ENCODE results near the gene IPCEF1.
"Not testable (repeated sequence)": the region's sequence is repeated elsewhere in the genome, so short reads cannot be mapped to it uniquely, and the experiment has no call there.

IPCEF1 gene

DNA sequence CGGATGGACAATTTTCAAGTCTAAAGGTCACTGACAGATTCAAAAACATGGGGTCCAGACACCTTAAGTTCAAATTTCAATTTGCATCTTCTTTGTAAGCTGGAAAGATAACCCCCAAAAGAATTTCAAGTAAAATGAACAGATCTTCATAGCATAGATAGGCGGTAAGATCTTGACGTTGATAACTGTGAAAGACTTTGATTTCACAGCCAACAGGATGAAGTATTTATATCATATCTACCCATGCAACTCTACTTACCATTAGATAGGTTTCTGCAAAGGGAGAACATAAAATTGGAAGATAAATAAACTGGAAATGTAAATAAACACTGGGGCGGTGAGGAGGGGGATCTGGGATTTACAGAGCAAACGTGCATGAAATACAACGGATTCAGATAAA lies 137.8 kb downstream of the IPCEF1 start:
- Histone ChIP-seq H3K36me3 (ENCODE audit: control insufficient read depth in 5 of 5, insufficient read depth in 5 of 5, low read length in 5 of 5) (no peaks in the 10 kb centered on the region), H3K27me3 (ENCODE audit: control insufficient read depth in 5 of 5, insufficient read depth in 4 of 5, low read length in 5 of 5) (no peaks in the 10 kb centered on the region)

DNA sequence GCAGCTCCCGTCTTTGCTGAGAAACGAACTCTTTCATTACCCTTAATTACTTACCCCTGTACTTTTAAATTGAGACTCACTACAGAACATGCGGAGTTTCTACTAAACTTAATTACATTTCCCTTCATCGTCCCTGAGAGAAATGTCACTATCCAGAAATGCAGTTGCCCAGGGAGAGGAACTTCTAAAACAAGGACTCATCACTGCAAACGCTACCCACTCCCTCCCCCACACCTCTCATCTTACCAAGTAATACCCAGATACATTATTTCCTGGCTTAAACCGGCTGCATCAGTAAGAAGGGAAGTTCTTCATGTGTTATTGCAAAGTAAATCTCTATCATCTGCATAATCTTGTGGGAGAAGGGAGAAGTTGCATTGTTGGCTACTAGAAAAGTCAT lies 138.3 kb downstream of the IPCEF1 start:
- Histone ChIP-seq H3K9ac (ENCODE audit: low read length in 5 of 5) (no peak overlapping the region), H3K9me3 (ENCODE audit: control insufficient read depth in 5 of 5, low read length in 5 of 5) (no peaks in the 10 kb centered on the region), H3K27me3 (ENCODE audit: control insufficient read depth in 5 of 5, insufficient read depth in 4 of 5, low read length in 5 of 5) (no peaks in the 10 kb centered on the region), H3K4me1 (ENCODE audit: control insufficient read depth in 5 of 5, insufficient read depth in 5 of 5, low read length in 5 of 5) (no peaks in the 10 kb centered on the region), H3K36me3 (ENCODE audit: control insufficient read depth in 5 of 5, insufficient read depth in 5 of 5, low read length in 5 of 5) (no peaks in the 10 kb centered on the region), H3K4me3 (ENCODE audit: low read depth in 1 of 5, low read length in 5 of 5) (no peak overlapping the region), H3K27ac (ENCODE audit: low read depth, low read length) (no peak overlapping the region)

More for the DNA sequence above, 137.8 kb downstream of the IPCEF1 start:
- Histone ChIP-seq H3K27ac (ENCODE audit: low read depth, low read length) (no peak overlapping the region), H3K4me1 (ENCODE audit: control insufficient read depth in 5 of 5, insufficient read depth in 5 of 5, low read length in 5 of 5) (no peaks in the 10 kb centered on the region), H3K4me3 (ENCODE audit: low read depth in 1 of 5, low read length in 5 of 5) (no peak overlapping the region), H3K9ac (ENCODE audit: low read length in 5 of 5) (no peak overlapping the region), H3K9me3 (ENCODE audit: control insufficient read depth in 5 of 5, low read length in 5 of 5) (no peaks in the 10 kb centered on the region)

DNA sequence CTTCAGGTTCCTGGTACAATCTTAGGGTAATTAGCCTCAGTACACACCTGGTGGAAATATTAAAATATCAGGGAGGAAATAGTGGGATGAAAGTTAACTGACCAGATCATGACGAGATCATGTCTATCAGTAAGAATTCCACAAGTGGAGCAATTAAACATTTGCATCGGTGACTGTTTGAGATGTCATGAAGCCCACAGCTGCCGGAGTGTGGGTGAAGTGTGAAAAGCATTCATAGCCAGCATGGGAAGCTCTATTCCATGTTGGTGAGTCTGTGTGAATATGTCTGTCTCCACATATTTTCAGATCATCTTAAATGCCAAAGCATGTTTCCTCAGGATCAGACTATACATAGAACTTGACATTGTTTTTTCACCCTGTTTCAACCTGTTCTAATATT lies 142.8 kb downstream of the IPCEF1 start:
- Histone ChIP-seq H3K4me1 (ENCODE audit: control insufficient read depth in 5 of 5, insufficient read depth in 5 of 5, low read length in 5 of 5) (no peaks in the 10 kb centered on the region), H3K36me3 (ENCODE audit: control insufficient read depth in 5 of 5, insufficient read depth in 5 of 5, low read length in 5 of 5) (no peaks in the 10 kb centered on the region), H3K9ac (ENCODE audit: low read length in 5 of 5) (no peak overlapping the region), H3K27me3 (ENCODE audit: control insufficient read depth in 5 of 5, insufficient read depth in 4 of 5, low read length in 5 of 5) (no peaks in the 10 kb centered on the region), H3K9me3 (ENCODE audit: control insufficient read depth in 5 of 5, low read length in 5 of 5) (no peaks in the 10 kb centered on the region), H3K4me3 (ENCODE audit: low read depth in 1 of 5, low read length in 5 of 5) (no peak overlapping the region), H3K27ac (ENCODE audit: low read depth, low read length) (no peak overlapping the region)

DNA sequence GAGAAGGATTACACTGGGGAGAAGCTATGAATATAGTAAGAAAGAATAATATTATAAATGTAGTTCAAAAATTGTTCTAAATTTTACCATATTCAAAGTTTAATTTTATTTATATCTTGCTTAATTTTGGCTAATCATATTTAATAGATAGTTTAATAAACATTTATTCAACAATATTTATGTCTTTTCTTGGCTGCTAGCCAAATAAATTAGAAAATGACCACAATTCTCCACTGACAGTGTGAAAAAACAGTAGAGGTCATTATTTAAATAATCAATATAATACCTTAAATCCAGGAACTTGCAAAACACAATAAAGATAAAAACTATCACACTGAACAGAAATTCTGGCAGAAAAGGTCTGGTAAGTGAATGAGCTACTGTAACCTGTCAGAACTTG lies 145.9 kb downstream of the IPCEF1 start:
- Histone ChIP-seq H3K9ac (ENCODE audit: low read length in 5 of 5) (no peak overlapping the region), H3K27ac (ENCODE audit: low read depth, low read length) (no peak overlapping the region), H3K27me3 (ENCODE audit: control insufficient read depth in 5 of 5, insufficient read depth in 4 of 5, low read length in 5 of 5) (no peaks in the 10 kb centered on the region), H3K4me1 (ENCODE audit: control insufficient read depth in 5 of 5, insufficient read depth in 5 of 5, low read length in 5 of 5) (no peaks in the 10 kb centered on the region), H3K36me3 (ENCODE audit: control insufficient read depth in 5 of 5, insufficient read depth in 5 of 5, low read length in 5 of 5) (no peaks in the 10 kb centered on the region), H3K4me3 (ENCODE audit: low read depth in 1 of 5, low read length in 5 of 5) (no peak overlapping the region), H3K9me3 (ENCODE audit: control insufficient read depth in 5 of 5, low read length in 5 of 5) (no peaks in the 10 kb centered on the region)

DNA sequence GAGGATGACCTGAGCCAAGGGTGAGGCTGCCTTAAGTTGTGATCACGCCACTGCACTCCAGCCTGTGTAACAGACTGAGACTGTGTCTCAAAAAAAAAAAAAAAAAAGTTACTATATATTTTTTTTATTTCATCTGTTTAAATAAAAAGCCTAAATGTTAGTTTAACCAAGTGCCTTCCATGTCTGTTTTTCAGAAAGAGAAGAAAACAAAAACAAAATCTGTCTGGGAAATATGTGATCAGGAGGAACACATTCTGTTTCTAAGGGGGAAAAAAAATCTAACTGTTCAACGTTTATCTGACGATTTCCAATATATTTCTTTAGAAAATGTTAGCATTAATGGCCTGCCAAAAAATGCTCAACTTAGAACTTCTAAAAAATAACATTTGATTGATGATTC lies 147.0 kb downstream of the IPCEF1 start:
- H3K27me3 ChIP-seq (ENCODE audit: control insufficient read depth in 5 of 5, insufficient read depth in 4 of 5, low read length in 5 of 5) = no peaks in the 10 kb centered on the region
- no peaks in the 10 kb centered on the region for H3K9me3 ChIP-seq (ENCODE audit: control insufficient read depth in 5 of 5, low read length in 5 of 5)
- no peak overlapping the region for H3K27ac ChIP-seq (ENCODE audit: low read depth, low read length)
- no peaks in the 10 kb centered on the region for H3K4me1 ChIP-seq (ENCODE audit: control insufficient read depth in 5 of 5, insufficient read depth in 5 of 5, low read length in 5 of 5)
- H3K4me3 ChIP-seq (ENCODE audit: low read depth in 1 of 5, low read length in 5 of 5) = no peak overlapping the region
- H3K36me3 ChIP-seq (ENCODE audit: control insufficient read depth in 5 of 5, insufficient read depth in 5 of 5, low read length in 5 of 5) = no peaks in the 10 kb centered on the region
- H3K9ac ChIP-seq (ENCODE audit: low read length in 5 of 5) = no peak overlapping the region

DNA sequence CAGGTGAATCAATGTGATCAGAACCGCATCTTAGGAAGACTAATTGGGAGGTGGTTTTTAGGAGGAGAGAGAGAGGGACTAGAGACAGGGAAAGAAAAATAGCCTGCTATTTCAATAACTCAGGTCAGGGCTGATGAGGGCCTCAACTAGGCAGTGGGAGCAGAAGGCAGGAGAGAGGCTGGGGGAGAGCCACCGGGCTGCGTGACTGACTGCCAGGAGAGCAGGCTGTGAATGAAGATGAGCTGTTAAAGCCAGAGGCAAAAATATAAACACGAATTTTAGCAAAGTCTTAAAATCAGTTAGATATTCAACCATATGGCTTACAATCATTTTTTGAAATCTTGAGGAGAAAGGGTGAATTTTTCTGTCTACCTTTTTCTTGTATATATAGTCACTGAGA lies 149.6 kb downstream of the IPCEF1 start:
- Histone ChIP-seq H3K4me1 (ENCODE audit: control insufficient read depth in 5 of 5, insufficient read depth in 5 of 5, low read length in 5 of 5) (peaks cover 0 to 3% (median 0%) of the 10 kb centered on the region in 5 donors), H3K9ac (ENCODE audit: low read length in 5 of 5) (no peak overlapping the region), H3K27ac (ENCODE audit: low read depth, low read length) (no peak overlapping the region), H3K4me3 (ENCODE audit: low read depth in 1 of 5, low read length in 5 of 5) (no peak overlapping the region), H3K27me3 (ENCODE audit: control insufficient read depth in 5 of 5, insufficient read depth in 4 of 5, low read length in 5 of 5) (no peaks in the 10 kb centered on the region), H3K9me3 (ENCODE audit: control insufficient read depth in 5 of 5, low read length in 5 of 5) (no peaks in the 10 kb centered on the region), H3K36me3 (ENCODE audit: control insufficient read depth in 5 of 5, insufficient read depth in 5 of 5, low read length in 5 of 5) (no peaks in the 10 kb centered on the region)

DNA sequence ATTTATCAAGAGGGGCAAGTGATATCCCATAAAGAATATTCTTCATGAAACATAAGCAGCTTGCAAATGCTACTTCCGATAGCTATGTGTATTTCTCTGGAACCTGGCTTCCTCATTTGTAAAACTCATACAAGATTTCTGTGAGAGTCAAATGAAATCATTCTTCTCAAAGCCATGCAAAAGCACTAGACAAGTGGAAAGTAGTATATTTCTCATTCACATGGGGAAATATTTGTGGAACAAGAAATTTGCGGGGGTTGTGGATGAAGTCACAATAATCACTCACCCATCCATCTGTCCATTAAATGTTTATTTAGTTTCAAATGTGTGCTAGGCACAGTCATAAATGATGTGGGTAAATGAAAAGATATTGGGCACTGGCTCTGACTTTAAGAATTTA lies 150.5 kb downstream of the IPCEF1 start:
- no peak overlapping the region for H3K9ac ChIP-seq (ENCODE audit: low read length in 5 of 5)
- no peaks in the 10 kb centered on the region for H3K9me3 ChIP-seq (ENCODE audit: control insufficient read depth in 5 of 5, low read length in 5 of 5)
- no peaks in the 10 kb centered on the region for H3K27me3 ChIP-seq (ENCODE audit: control insufficient read depth in 5 of 5, insufficient read depth in 4 of 5, low read length in 5 of 5)
- peaks cover 0 to 3% (median 0%) of the 10 kb centered on the region in 5 donors for H3K4me1 ChIP-seq (ENCODE audit: control insufficient read depth in 5 of 5, insufficient read depth in 5 of 5, low read length in 5 of 5)
- H3K27ac ChIP-seq (ENCODE audit: low read depth, low read length) = no peak overlapping the region
- H3K36me3 ChIP-seq (ENCODE audit: control insufficient read depth in 5 of 5, insufficient read depth in 5 of 5, low read length in 5 of 5) = no peaks in the 10 kb centered on the region
- no peak overlapping the region for H3K4me3 ChIP-seq (ENCODE audit: low read depth in 1 of 5, low read length in 5 of 5)

DNA sequence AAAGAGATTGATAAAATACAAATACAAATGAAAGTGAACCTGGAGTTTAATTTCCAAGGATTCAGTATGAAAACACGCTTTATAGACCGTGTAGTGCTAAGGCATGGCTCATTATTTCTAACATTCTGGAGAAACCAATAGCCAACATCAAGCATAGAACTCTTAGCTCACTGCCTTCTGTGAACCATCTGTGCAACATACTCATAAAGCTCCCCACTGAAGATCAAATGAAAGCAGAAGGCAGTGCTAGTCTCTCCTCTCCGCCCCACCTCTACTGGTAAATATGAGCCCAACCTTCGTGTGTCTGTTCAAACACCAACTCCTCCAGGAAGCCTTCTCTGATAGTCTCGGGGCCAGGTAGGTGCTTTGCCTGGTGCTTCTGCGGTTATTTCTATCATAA lies 153.6 kb downstream of the IPCEF1 start:
- H3K36me3 ChIP-seq (ENCODE audit: control insufficient read depth in 5 of 5, insufficient read depth in 5 of 5, low read length in 5 of 5) = no peaks in the 10 kb centered on the region
- peaks cover 0 to 3% (median 0%) of the 10 kb centered on the region in 5 donors for H3K4me1 ChIP-seq (ENCODE audit: control insufficient read depth in 5 of 5, insufficient read depth in 5 of 5, low read length in 5 of 5)
- no peaks in the 10 kb centered on the region for H3K27me3 ChIP-seq (ENCODE audit: control insufficient read depth in 5 of 5, insufficient read depth in 4 of 5, low read length in 5 of 5)
- H3K4me3 ChIP-seq (ENCODE audit: low read depth in 1 of 5, low read length in 5 of 5) = no peak overlapping the region
- H3K27ac ChIP-seq (ENCODE audit: low read depth, low read length) = no peak overlapping the region
- H3K9ac ChIP-seq (ENCODE audit: low read length in 5 of 5) = no peak overlapping the region
- no peaks in the 10 kb centered on the region for H3K9me3 ChIP-seq (ENCODE audit: control insufficient read depth in 5 of 5, low read length in 5 of 5)

DNA sequence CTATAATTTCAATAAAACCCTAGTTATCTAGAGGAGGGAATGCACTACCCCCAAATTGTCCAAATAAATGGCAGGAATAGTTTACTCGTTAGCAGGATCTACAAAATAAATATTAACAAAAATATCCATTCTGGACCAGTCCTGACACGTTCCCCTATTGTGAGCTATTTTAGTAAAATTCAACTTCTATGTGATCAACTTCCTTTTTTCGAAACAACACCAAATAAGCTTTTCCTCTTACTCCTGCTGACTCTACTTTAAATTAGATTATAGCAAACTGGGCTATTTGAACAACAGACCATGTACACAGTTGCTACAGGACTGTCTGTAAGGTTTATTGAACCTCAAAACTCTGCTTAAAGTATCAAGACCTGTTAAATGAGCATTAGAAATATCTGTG lies 154.3 kb downstream of the IPCEF1 start:
- Histone ChIP-seq H3K9me3 (ENCODE audit: control insufficient read depth in 5 of 5, low read length in 5 of 5) (no peaks in the 10 kb centered on the region), H3K4me1 (ENCODE audit: control insufficient read depth in 5 of 5, insufficient read depth in 5 of 5, low read length in 5 of 5) (peaks cover 0 to 3% (median 3%) of the 10 kb centered on the region in 5 donors), H3K36me3 (ENCODE audit: control insufficient read depth in 5 of 5, insufficient read depth in 5 of 5, low read length in 5 of 5) (no peaks in the 10 kb centered on the region), H3K27ac (ENCODE audit: low read depth, low read length) (no peak overlapping the region), H3K27me3 (ENCODE audit: control insufficient read depth in 5 of 5, insufficient read depth in 4 of 5, low read length in 5 of 5) (no peaks in the 10 kb centered on the region), H3K4me3 (ENCODE audit: low read depth in 1 of 5, low read length in 5 of 5) (no peak overlapping the region), H3K9ac (ENCODE audit: low read length in 5 of 5) (no peak overlapping the region)

DNA sequence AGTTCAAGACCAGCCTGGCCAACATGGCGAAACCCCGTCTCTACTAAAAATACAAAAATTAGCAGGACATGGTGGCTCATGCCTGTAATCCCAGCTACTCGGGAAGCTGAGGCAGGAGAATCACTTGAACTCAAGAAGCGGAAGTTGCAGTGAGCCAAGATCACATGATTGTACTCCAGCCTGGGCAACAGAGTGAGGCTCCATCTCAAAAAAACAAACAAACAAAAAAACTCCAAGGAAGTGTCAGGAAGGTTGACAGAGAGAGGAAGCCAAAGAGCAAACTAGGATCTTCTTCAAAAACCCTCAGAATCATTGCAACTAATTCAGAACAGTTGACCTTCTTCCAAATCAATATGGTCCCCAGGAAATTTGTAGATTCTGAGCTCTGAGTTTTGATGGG lies 154.9 kb downstream of the IPCEF1 start:
- H3K27ac ChIP-seq (ENCODE audit: low read depth, low read length); H3K4me3 ChIP-seq (ENCODE audit: low read depth in 1 of 5, low read length in 5 of 5); H3K9ac ChIP-seq (ENCODE audit: low read length in 5 of 5); H3K9me3 ChIP-seq (ENCODE audit: control insufficient read depth in 5 of 5, low read length in 5 of 5); H3K36me3 ChIP-seq (ENCODE audit: control insufficient read depth in 5 of 5, insufficient read depth in 5 of 5, low read length in 5 of 5); H3K27me3 ChIP-seq (ENCODE audit: control insufficient read depth in 5 of 5, insufficient read depth in 4 of 5, low read length in 5 of 5); H3K4me1 ChIP-seq (ENCODE audit: control insufficient read depth in 5 of 5, insufficient read depth in 5 of 5, low read length in 5 of 5): not testable (repeated sequence)

Measured in subcutaneous abdominal adipose tissue (tissue), 5 donors.